ENCODE measurements around the gene NPAS3.

- TF ChIP-seq POLR2A (IDR thresholded peaks at IDR 0.05) = no peak
- no peak for TF ChIP-seq CTCF (IDR thresholded peaks at IDR 0.05)
Measured at GRCh38 chr14:32950584-32950983, 11.9 kb downstream of the NPAS3 start.
